Kasumi-1 (cell line): Measurements from ENCODE around the gene SIGLEC10.

Experiments used
- DNase-seq, 2 experiments: peaks; one replicate each; lab custom pipeline; 2025; lab: John Stamatoyannopoulos, UW

Gene SIGLEC10

GRCh38 chr19:51365211-51365964 is 52.1 kb downstream of the SIGLEC10 start:
- peak; percentile 45 to 58 for DNase-seq

- no peak for DNase-seq
Observed at GRCh38 chr19:51364200-51365106, 53.0 kb downstream of the SIGLEC10 start.

GRCh38 chr19:51361239-51361638 is 56.2 kb downstream of the SIGLEC10 start:
- DNase-seq: no peak
